ENCODE measurements around the gene RPL36A. TPM values are rescaled to one million over a fixed set of nuclear protein-coding genes. Genes with fewer than 3 reads are reported as not detected.
A peak's percentile ranks its signal among the peaks of the same experiment; 100 is the strongest.

The RPL36A gene
- total and polyA plus RNA-seq, 9 of the 15 experiments (the other 6 are each of a cell fraction or from before 2014, with no cell fraction given) = 412 to 4,539 (median 3,209) TPM

GRCh38 chrX:101360390-101360789 is 30.4 kb upstream of the RPL36A start (continued):
- TF ChIP-seq FOXA1 (IDR thresholded peaks at IDR 0.05; ENCODE audit: borderline replicate concordance) = no peak

GRCh38 chrX:101362116-101362515 is 28.7 kb upstream of the RPL36A start:
- Histone ChIP-seq H3K4me1 (replicated peaks in 1 of 2; ENCODE audit: control insufficient read depth in 2 of 2, insufficient read depth in 2 of 2, low read length in 2 of 2) (peaks cover 0 to 4% of the 10 kb centered on the region in 2 experiments; a peak in 3 of 5 replicates), H3K9ac (ENCODE audit: insufficient read depth in 1 of 2, low read depth in 2 of 2, low read length in 2 of 2) (no peak overlapping the region), H4K20me1 (replicated peaks; ENCODE audit: control insufficient read depth, insufficient read depth, low read length) (no peaks in the 10 kb centered on the region), H2AFZ (ENCODE audit: low read depth, low read length) (no peak overlapping the region), H3K79me2 (ENCODE audit: control insufficient read depth, insufficient read depth, low read length) (no peaks in the 10 kb centered on the region), H3K27ac (ENCODE audit: extremely low read depth, low read depth, low read length) (no peak overlapping the region), H3K9me3 (replicated peaks; ENCODE audit: control insufficient read depth, insufficient read depth, low read depth, low read length) (no peaks in the 10 kb centered on the region), H3K9me1 (ENCODE audit: control insufficient read depth, insufficient read depth, low read length) (no peaks in the 10 kb centered on the region), H3K36me3 (ENCODE audit: control insufficient read depth, insufficient read depth, low read length) (peaks cover 61% of the 10 kb centered on the region), H3K27me3 (ENCODE audit: control insufficient read depth in 2 of 2, insufficient read depth in 2 of 2, low read length in 2 of 2) (no peaks in the 10 kb centered on the region), H3K4me3 (no peak overlapping the region), H3K4me2 (ENCODE audit: insufficient read depth, low read length) (no peak overlapping the region)
- ATAC-seq (no peak), DNase-seq (ENCODE audit: extremely low read depth in 1 of 4, low spot score in 3 of 4) (no peak), FAIRE-seq (no peak)
- TF ChIP-seq NR2F6 (CRISPR knock-in tag; IDR thresholded peaks at IDR 0.05) (no peak), ZFP30 (CRISPR knock-in tag; IDR thresholded peaks at IDR 0.05; ENCODE audit: borderline replicate concordance) (no peak), RBM34 (IDR thresholded peaks at IDR 0.05; ENCODE audit: borderline replicate concordance, insufficient read depth, low read length) (no peak), ZNF354B (CRISPR knock-in tag; IDR thresholded peaks at IDR 0.05) (no peak)
- intact Hi-C loops (cut with micrococcal nuclease) (no loop called here), in situ Hi-C loops (cut with MboI) (no loop called here)
- POLR2A ChIA-PET = no interaction called here
- WGBS (ENCODE audit: insufficient coverage, low coverage, missing lambda C conversion rate) = 83% methylated on average over 3 of the region's 3 CpGs
- no TSS peak for BruUV-seq (replicated peaks)
- CTCF ChIA-PET (ENCODE audit: low intra/inter-chr PET ratio) = no interaction called here

GRCh38 chrX:101362757-101363156 is 28.1 kb upstream of the RPL36A start:
- FAIRE-seq = no peak
- no peaks in the 10 kb centered on the region for H3K79me2 ChIP-seq (ENCODE audit: control insufficient read depth, insufficient read depth, low read length)
- ChIA-PET CTCF (ENCODE audit: low intra/inter-chr PET ratio) (no interaction called here), POLR2A (interaction anchor here (1.0 to 1.5 kb wide), 3 partner anchors 12 to 28 kb away, joined by 3 to 8 read pairs (median 5); partner anchors contain the start of gene RPL36A)
- no peak for ATAC-seq
- no peak overlapping the region for H3K4me3 ChIP-seq
- H3K9me3 ChIP-seq (replicated peaks; ENCODE audit: control insufficient read depth, insufficient read depth, low read depth, low read length) = no peaks in the 10 kb centered on the region
- no peak overlapping the region for H3K27ac ChIP-seq (ENCODE audit: extremely low read depth, low read depth, low read length)
- no TSS peak for BruUV-seq (replicated peaks)
- H3K9me1 ChIP-seq (ENCODE audit: control insufficient read depth, insufficient read depth, low read length) = no peaks in the 10 kb centered on the region
- no peak overlapping the region; a peak in 1 of 4 replicates for H3K9ac ChIP-seq (ENCODE audit: insufficient read depth in 1 of 2, low read depth in 2 of 2, low read length in 2 of 2)
- H3K36me3 ChIP-seq (ENCODE audit: control insufficient read depth, insufficient read depth, low read length) = peaks cover 56% of the 10 kb centered on the region
- H3K4me2 ChIP-seq (ENCODE audit: insufficient read depth, low read length) = no peak overlapping the region
- H3K27me3 ChIP-seq (ENCODE audit: control insufficient read depth in 2 of 2, insufficient read depth in 2 of 2, low read length in 2 of 2) = no peaks in the 10 kb centered on the region
- peaks cover 0 to 4% of the 10 kb centered on the region in 2 experiments; a peak in 3 of 5 replicates for H3K4me1 ChIP-seq (replicated peaks in 1 of 2; ENCODE audit: control insufficient read depth in 2 of 2, insufficient read depth in 2 of 2, low read length in 2 of 2)
- no peaks in the 10 kb centered on the region for H4K20me1 ChIP-seq (replicated peaks; ENCODE audit: control insufficient read depth, insufficient read depth, low read length)
- intact Hi-C loops (cut with micrococcal nuclease) = no loop called here
- no peak overlapping the region for H2AFZ ChIP-seq (ENCODE audit: low read depth, low read length)
- in situ Hi-C loops (cut with MboI) = no loop called here
- DNase-seq (ENCODE audit: extremely low read depth in 1 of 4, low spot score in 3 of 4) = no peak
- TF ChIP-seq CSDE1 (IDR thresholded peaks at IDR 0.05) (no peak), USF2 (CRISPR knock-in tag; IDR thresholded peaks at IDR 0.05) (no peak), FOXA3 (CRISPR knock-in tag; conservative IDR thresholded peaks at IDR 0.05 in 1 of 2, IDR thresholded peaks at IDR 0.05 in 1 of 2) (peak in 1 of 2 experiments; percentile 72; a peak in 2 of 4 replicates), ZNF778 (CRISPR knock-in tag; IDR thresholded peaks at IDR 0.05) (no peak), ZC3H8 (IDR thresholded peaks at IDR 0.05) (no peak), ZBTB5 (IDR thresholded peaks at IDR 0.05) (no peak), PPARD (CRISPR knock-in tag; IDR thresholded peaks at IDR 0.05) (no peak), SMAD3 (CRISPR knock-in tag; conservative IDR thresholded peaks at IDR 0.05) (0 out of 2 replicates have a peak, but pooled peaks have one; percentile 18), SOX6 (IDR thresholded peaks at IDR 0.05) (peak; percentile 68)

All from K562 (cell line).